SH-SY5Y (cell line): ENCODE data around the gene USP46.

Experiments
- GATA2 ChIP-seq: IDR thresholded peaks from 2 replicates; pipeline ENCODE4 v1.6.1; 2011; ENCODE audit warnings: mild to moderate bottlenecking, low read depth, low read length
- GATA3 ChIP-seq: IDR thresholded peaks from 2 replicates; pipeline ENCODE4 v1.6.1; 2011; ENCODE audit warnings: low read depth, mild to moderate bottlenecking, low read length, moderate library complexity

- no peak for TF ChIP-seq GATA2
- no peak for TF ChIP-seq GATA3
Observed at GRCh38 chr4:52606040-52606439, 53.1 kb downstream of the USP46 start.
